NCI-H526 treated with DMSO at 0.1 percent for 48 hours (cell line): ENCODE data around the gene COL4A1.

ENCODE experiments used
- DNase-seq: peaks from one replicate; lab custom pipeline; 2025; lab: John Stamatoyannopoulos, UW

The COL4A1 gene

GRCh38 chr13:110291286-110291685 lies 15.7 kb downstream of the COL4A1 start:
- DNase-seq = no peak

GRCh38 chr13:110290826-110291225 lies 16.1 kb downstream of the COL4A1 start:
- no peak for DNase-seq

GRCh38 chr13:110290153-110290552 lies 16.8 kb downstream of the COL4A1 start:
- no peak for DNase-seq

- no peak for DNase-seq
Measured at GRCh38 chr13:110289661-110290060, 17.3 kb downstream of the COL4A1 start.

GRCh38 chr13:110289174-110289573 lies 17.8 kb downstream of the COL4A1 start:
- no peak for DNase-seq

GRCh38 chr13:110286833-110287819 lies 19.8 kb downstream of the COL4A1 start:
- DNase-seq = no peak

- no peak for DNase-seq
Measured at GRCh38 chr13:110285991-110286832, 20.7 kb downstream of the COL4A1 start.

- no peak for DNase-seq
Measured at GRCh38 chr13:110284779-110285484, 22.0 kb downstream of the COL4A1 start.

- DNase-seq = no peak
Measured at GRCh38 chr13:110283736-110284517, 23.0 kb downstream of the COL4A1 start.

- DNase-seq = no peak
Measured at GRCh38 chr13:110282316-110282841, 24.6 kb downstream of the COL4A1 start.

GRCh38 chr13:110281736-110282135 lies 25.2 kb downstream of the COL4A1 start:
- DNase-seq = no peak

GRCh38 chr13:110280985-110281688 lies 25.8 kb downstream of the COL4A1 start:
- no peak for DNase-seq

GRCh38 chr13:110280231-110280813 lies 26.6 kb downstream of the COL4A1 start:
- DNase-seq = no peak

- DNase-seq = no peak
Measured at GRCh38 chr13:110279684-110280083, 27.3 kb downstream of the COL4A1 start.

GRCh38 chr13:110278859-110279258 lies 28.1 kb downstream of the COL4A1 start:
- DNase-seq = no peak

- no peak for DNase-seq
Measured at GRCh38 chr13:110277357-110277975, 29.5 kb downstream of the COL4A1 start.

GRCh38 chr13:110276553-110276950 lies 30.4 kb downstream of the COL4A1 start:
- DNase-seq = no peak

- no peak for DNase-seq
Measured at GRCh38 chr13:110275931-110276552, 30.9 kb downstream of the COL4A1 start.

GRCh38 chr13:110274687-110275086 lies 32.3 kb downstream of the COL4A1 start:
- DNase-seq = no peak
